Ishikawa (cell line): ENCODE results near the gene PPP1R3F.

Experiments
- CEBPB ChIP-seq: IDR thresholded peaks from 2 replicates; pipeline ENCODE4 v1.6.1; 2012
- CREB1 ChIP-seq: IDR thresholded peaks from 2 replicates; pipeline ENCODE4 v1.6.1; 2012; ENCODE audit warnings: low read depth
- EP300 ChIP-seq: IDR thresholded peaks from 2 replicates; pipeline ENCODE4 v1.6.1; 2012; ENCODE audit warnings: borderline replicate concordance
- NFIC ChIP-seq: IDR thresholded peaks from 2 replicates; pipeline ENCODE4 v1.6.1; 2012
- RAD21 ChIP-seq: IDR thresholded peaks from 2 replicates; pipeline ENCODE4 v1.6.1; 2012; ENCODE audit warnings: low read depth
- TAF1 ChIP-seq: IDR thresholded peaks from 2 replicates; pipeline ENCODE4 v1.6.1; 2012; ENCODE audit warnings: low read depth, mild to moderate bottlenecking
- TCF12 ChIP-seq: IDR thresholded peaks from 2 replicates; pipeline ENCODE4 v1.6.1; 2012; ENCODE audit warnings: low read depth
- TEAD4 ChIP-seq: IDR thresholded peaks from 2 replicates; pipeline ENCODE4 v1.6.1; 2012
- YY1 ChIP-seq: IDR thresholded peaks from 2 replicates; pipeline ENCODE4 v1.6.1; 2012; ENCODE audit warnings: low read depth
- TF ChIP-seq, protein P1 (sequence below): IDR thresholded peaks from 2 replicates; pipeline ENCODE4 v1.6.1; 2012; ENCODE audit warnings: low read depth, mild to moderate bottlenecking

DNA sequence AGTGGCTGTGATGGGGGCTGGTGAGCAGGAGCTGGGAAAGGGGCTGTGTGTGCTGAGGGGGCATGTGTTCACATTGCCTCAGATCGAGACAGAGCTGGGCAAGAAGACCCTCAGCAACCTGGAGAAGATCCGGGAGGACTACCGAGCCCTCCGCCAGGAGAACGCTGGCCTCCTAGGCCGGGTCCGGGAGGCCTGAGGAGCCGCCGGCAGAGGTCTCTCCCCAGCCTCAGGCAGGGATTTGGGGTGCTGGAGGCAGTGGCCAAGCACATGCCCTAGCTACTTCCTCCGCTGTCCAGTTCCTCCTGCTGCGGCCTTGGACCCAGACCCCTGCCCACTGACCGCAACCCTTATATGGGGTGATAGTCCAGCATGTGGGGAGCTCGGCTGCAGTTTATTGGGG lies 19.5 kb upstream of the PPP1R3F start:
- TF ChIP-seq YY1: no peak
- no peak for TF ChIP-seq RAD21
- TF ChIP-seq CEBPB: no peak
- no peak for TF ChIP-seq TEAD4
- TF ChIP-seq, protein P1, sequence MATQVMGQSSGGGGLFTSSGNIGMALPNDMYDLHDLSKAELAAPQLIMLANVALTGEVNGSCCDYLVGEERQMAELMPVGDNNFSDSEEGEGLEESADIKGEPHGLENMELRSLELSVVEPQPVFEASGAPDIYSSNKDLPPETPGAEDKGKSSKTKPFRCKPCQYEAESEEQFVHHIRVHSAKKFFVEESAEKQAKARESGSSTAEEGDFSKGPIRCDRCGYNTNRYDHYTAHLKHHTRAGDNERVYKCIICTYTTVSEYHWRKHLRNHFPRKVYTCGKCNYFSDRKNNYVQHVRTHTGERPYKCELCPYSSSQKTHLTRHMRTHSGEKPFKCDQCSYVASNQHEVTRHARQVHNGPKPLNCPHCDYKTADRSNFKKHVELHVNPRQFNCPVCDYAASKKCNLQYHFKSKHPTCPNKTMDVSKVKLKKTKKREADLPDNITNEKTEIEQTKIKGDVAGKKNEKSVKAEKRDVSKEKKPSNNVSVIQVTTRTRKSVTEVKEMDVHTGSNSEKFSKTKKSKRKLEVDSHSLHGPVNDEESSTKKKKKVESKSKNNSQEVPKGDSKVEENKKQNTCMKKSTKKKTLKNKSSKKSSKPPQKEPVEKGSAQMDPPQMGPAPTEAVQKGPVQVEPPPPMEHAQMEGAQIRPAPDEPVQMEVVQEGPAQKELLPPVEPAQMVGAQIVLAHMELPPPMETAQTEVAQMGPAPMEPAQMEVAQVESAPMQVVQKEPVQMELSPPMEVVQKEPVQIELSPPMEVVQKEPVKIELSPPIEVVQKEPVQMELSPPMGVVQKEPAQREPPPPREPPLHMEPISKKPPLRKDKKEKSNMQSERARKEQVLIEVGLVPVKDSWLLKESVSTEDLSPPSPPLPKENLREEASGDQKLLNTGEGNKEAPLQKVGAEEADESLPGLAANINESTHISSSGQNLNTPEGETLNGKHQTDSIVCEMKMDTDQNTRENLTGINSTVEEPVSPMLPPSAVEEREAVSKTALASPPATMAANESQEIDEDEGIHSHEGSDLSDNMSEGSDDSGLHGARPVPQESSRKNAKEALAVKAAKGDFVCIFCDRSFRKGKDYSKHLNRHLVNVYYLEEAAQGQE: no peak
- TF ChIP-seq CREB1: no peak
- TF ChIP-seq NFIC: no peak
- no peak for TF ChIP-seq EP300
- no peak for TF ChIP-seq TCF12
- no peak for TF ChIP-seq TAF1
